ENCODE measurements around the gene CAMK4.

DNA sequence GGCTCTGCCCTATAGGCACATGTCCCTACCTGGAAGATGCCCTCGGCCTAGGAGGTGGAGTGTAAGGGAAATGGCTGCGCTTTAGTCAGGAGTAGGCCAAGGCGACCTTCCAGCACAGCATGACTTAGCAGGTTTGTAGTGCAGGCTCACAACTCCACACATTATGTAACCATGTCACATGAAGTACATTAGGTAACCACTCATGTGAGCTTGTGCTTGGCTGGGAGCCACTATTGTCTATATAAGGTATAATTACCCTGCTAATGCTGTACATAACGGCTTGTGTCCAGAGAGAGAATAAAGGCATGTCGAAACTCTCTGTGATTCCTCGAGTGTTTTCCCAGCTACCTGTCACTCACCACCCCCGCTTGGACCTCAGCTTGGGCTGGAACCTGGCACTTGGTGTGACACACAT is 74.9 kb downstream of the CAMK4 start:
- no peak for TF ChIP-seq CTCF (IDR thresholded peaks at IDR 0.05)
- no peak for TF ChIP-seq POLR2A (IDR thresholded peaks at IDR 0.05)
